GM18870 (cell line): ENCODE data around the gene CACNA1D.
"Not testable (repeated sequence)": the region's sequence is repeated elsewhere in the genome, so short reads cannot be mapped to it uniquely, and the experiment has no call there.

Experiments used
- ATAC-seq: cut with Tn5 transposase; IDR thresholded peaks from one replicate; pipeline ENCODE4 v1.9.1; 2021; ENCODE audit warnings: moderate library complexity; ENCODE audit not compliant: unreplicated experiment

The CACNA1D gene

GRCh38 chr3:53493963-53494791 is at the start of gene CACNA1D:
Gene CACNA1D (plus strand): TSS chr3:53494611. CDS start chr3:53495167, 556 bp downstream.
- no peak for ATAC-seq

- no peak for ATAC-seq
Measured at GRCh38 chr3:53457068-53457467, 37.3 kb upstream of the CACNA1D start.

GRCh38 chr3:53460326-53460725 is 34.1 kb upstream of the CACNA1D start:
- no peak for ATAC-seq

GRCh38 chr3:53464424-53464823 is 30.0 kb upstream of the CACNA1D start:
- ATAC-seq, result no peak

GRCh38 chr3:53469758-53470157 is 24.7 kb upstream of the CACNA1D start:
- ATAC-seq, result not testable (repeated sequence)

GRCh38 chr3:53473422-53473821 is 21.0 kb upstream of the CACNA1D start:
- no peak for ATAC-seq

- ATAC-seq, result not testable (repeated sequence)
Measured at GRCh38 chr3:53476372-53476771, 18.0 kb upstream of the CACNA1D start.

- not testable (repeated sequence) for ATAC-seq
Measured at GRCh38 chr3:53477689-53478088, 16.7 kb upstream of the CACNA1D start.

- ATAC-seq, result no peak
Measured at GRCh38 chr3:53478166-53478830, 16.1 kb upstream of the CACNA1D start.

- ATAC-seq, result no peak
Measured at GRCh38 chr3:53478921-53479664, 15.3 kb upstream of the CACNA1D start.

- no peak for ATAC-seq
Measured at GRCh38 chr3:53482227-53482626, 12.2 kb upstream of the CACNA1D start.

GRCh38 chr3:53483821-53484220 is 10.6 kb upstream of the CACNA1D start:
- no peak for ATAC-seq

- no peak for ATAC-seq
Measured at GRCh38 chr3:53484984-53485383, 9.4 kb upstream of the CACNA1D start.

GRCh38 chr3:53485675-53486403 is 8.6 kb upstream of the CACNA1D start:
- ATAC-seq, result no peak

- no peak for ATAC-seq
Measured at GRCh38 chr3:53486961-53487654, 7.3 kb upstream of the CACNA1D start.

- ATAC-seq, result no peak
Measured at GRCh38 chr3:53489386-53489785, 5.0 kb upstream of the CACNA1D start.

- no peak for ATAC-seq
Measured at GRCh38 chr3:53489787-53490458, 4.5 kb upstream of the CACNA1D start.

- no peak for ATAC-seq
Measured at GRCh38 chr3:53490459-53490968, 3.9 kb upstream of the CACNA1D start.

GRCh38 chr3:53491276-53491675 is 3.1 kb upstream of the CACNA1D start:
- no peak for ATAC-seq

GRCh38 chr3:53493595-53493962 is 832 bp upstream of the CACNA1D start:
- no peak for ATAC-seq
